ENCODE measurements around the gene PIPOX. TPM values are rescaled to one million over a fixed set of nuclear protein-coding genes. Genes with fewer than 3 reads are reported as not detected.

The PIPOX gene
- total and polyA plus RNA-seq, 7 donors = 0.71 to 20.5 (median 8.7) TPM; not detected in 1

GRCh38 chr17:29051194-29051593 lies 8.3 kb downstream of the PIPOX start:
- H3K4me3 ChIP-seq = no peak overlapping the region
- no peaks in the 10 kb centered on the region for H3K4me1 ChIP-seq
- DNase-seq = no peak
- WGBS, 2 donors = 86 to 87% methylated on average over 12 of the region's 12 CpGs
- H3K9me3 ChIP-seq = no peaks in the 10 kb centered on the region
- intact Hi-C loops (cut with DNase I) = no loop called here
- H3K27me3 ChIP-seq = no peaks in the 10 kb centered on the region
- TF ChIP-seq EP300 (IDR thresholded peaks at IDR 0.05) = no peak
- TF ChIP-seq CTCF (IDR thresholded peaks at IDR 0.05) = no peak
- no peak for TF ChIP-seq POLR2AphosphoS5 (IDR thresholded peaks at IDR 0.05)
- no peak for TF ChIP-seq POLR2A (IDR thresholded peaks at IDR 0.05)
- H3K36me3 ChIP-seq = no peaks in the 10 kb centered on the region
- H3K27ac ChIP-seq = no peak overlapping the region

GRCh38 chr17:29051731-29052130 lies 8.8 kb downstream of the PIPOX start:
- 83 to 84% methylated on average over 6 of the region's 6 CpGs for WGBS, 2 donors
- H3K27ac ChIP-seq = no peak overlapping the region
- H3K4me3 ChIP-seq = no peak overlapping the region
- no peaks in the 10 kb centered on the region for H3K4me1 ChIP-seq
- TF ChIP-seq POLR2AphosphoS5 (IDR thresholded peaks at IDR 0.05) = no peak
- no peak for TF ChIP-seq POLR2A (IDR thresholded peaks at IDR 0.05)
- TF ChIP-seq CTCF (IDR thresholded peaks at IDR 0.05) = no peak
- TF ChIP-seq EP300 (IDR thresholded peaks at IDR 0.05) = no peak
- H3K36me3 ChIP-seq = no peaks in the 10 kb centered on the region
- no peak for DNase-seq
- intact Hi-C loops (cut with DNase I) = no loop called here
- H3K9me3 ChIP-seq = no peaks in the 10 kb centered on the region
- H3K27me3 ChIP-seq = no peaks in the 10 kb centered on the region

GRCh38 chr17:29054835-29055234 lies 11.9 kb downstream of the PIPOX start:
- H3K4me1 ChIP-seq = peaks cover 0 to 5% (median 0%) of the 10 kb centered on the region in 4 donors
- 69 to 76% methylated on average over 10 of the region's 10 CpGs for WGBS, 2 donors
- H3K27ac ChIP-seq = no peak overlapping the region
- H3K9me3 ChIP-seq = no peaks in the 10 kb centered on the region
- no peaks in the 10 kb centered on the region for H3K27me3 ChIP-seq
- TF ChIP-seq POLR2AphosphoS5 (IDR thresholded peaks at IDR 0.05) (no peak), POLR2A (IDR thresholded peaks at IDR 0.05) (no peak), EP300 (IDR thresholded peaks at IDR 0.05) (no peak), CTCF (IDR thresholded peaks at IDR 0.05) (no peak)
- DNase-seq = no peak
- H3K4me3 ChIP-seq = no peak overlapping the region
- intact Hi-C loops (cut with DNase I) = no loop called here
- H3K36me3 ChIP-seq = no peaks in the 10 kb centered on the region

GRCh38 chr17:29057361-29057760 lies 14.4 kb downstream of the PIPOX start:
- Histone ChIP-seq H3K4me3 (no peak overlapping the region), H3K9me3 (no peaks in the 10 kb centered on the region), H3K4me1 (peaks cover 0 to 5% (median 0%) of the 10 kb centered on the region in 4 donors), H3K27ac (no peak overlapping the region), H3K27me3 (peaks cover 0 to 4% (median 0%) of the 10 kb centered on the region in 3 donors), H3K36me3 (no peaks in the 10 kb centered on the region)
- intact Hi-C loops (cut with DNase I) = no loop called here
- TF ChIP-seq POLR2A (IDR thresholded peaks at IDR 0.05) (no peak), POLR2AphosphoS5 (IDR thresholded peaks at IDR 0.05) (no peak), EP300 (IDR thresholded peaks at IDR 0.05) (no peak), CTCF (IDR thresholded peaks at IDR 0.05) (no peak)
- 72 to 73% methylated on average over 4 of the region's 4 CpGs for WGBS, 2 donors
- DNase-seq = no peak

GRCh38 chr17:29058391-29058790 lies 15.4 kb downstream of the PIPOX start:
- Histone ChIP-seq H3K4me3 (no peak overlapping the region), H3K27ac (no peak overlapping the region), H3K4me1 (peaks cover 0 to 5% (median 0%) of the 10 kb centered on the region in 4 donors), H3K27me3 (peaks cover 0 to 4% (median 0%) of the 10 kb centered on the region in 3 donors), H3K9me3 (no peaks in the 10 kb centered on the region), H3K36me3 (no peaks in the 10 kb centered on the region)
- DNase-seq = no peak
- TF ChIP-seq EP300 (IDR thresholded peaks at IDR 0.05) (no peak), POLR2A (IDR thresholded peaks at IDR 0.05) (no peak), CTCF (IDR thresholded peaks at IDR 0.05) (no peak), POLR2AphosphoS5 (IDR thresholded peaks at IDR 0.05) (no peak)
- intact Hi-C loops (cut with DNase I) = no loop called here
- WGBS, 2 donors = 90 to 91% methylated on average over 3 of the region's 3 CpGs

Data from sigmoid colon (tissue), 7 donors.